ENCODE data around the gene WNT11. TPM values are rescaled to one million over a fixed set of nuclear protein-coding genes. Genes with fewer than 3 reads are reported as not detected.

The WNT11 gene
- total RNA-seq, 1 experiment from 2014 or later: 0.08 TPM

DNA sequence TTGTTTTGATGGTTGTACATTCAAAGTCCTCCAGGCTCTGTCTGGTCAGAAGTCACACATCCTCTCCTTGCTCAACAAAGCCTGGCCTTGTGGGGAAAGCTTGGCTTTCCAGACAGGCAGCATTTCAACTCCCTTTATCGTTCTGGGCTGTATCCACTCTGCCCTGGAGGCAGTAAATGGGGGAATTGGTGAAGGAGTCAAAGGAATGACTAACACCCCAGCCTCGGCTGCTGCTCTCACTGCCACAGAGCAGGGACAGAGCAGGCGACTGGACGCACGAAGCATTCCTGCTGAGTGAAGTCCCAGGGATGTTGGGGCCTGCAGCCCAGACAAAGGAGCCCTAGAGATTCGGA, 52.8 kb downstream of the WNT11 start:
- in situ Hi-C loops (cut with HindIII; ENCODE audit: low pct_unique_long_range_greater_than_20kb, low sequenced_read_pairs): no loop called here
- DNase-seq (ENCODE audit: low read depth, low spot score): peak; percentile 75

DNA sequence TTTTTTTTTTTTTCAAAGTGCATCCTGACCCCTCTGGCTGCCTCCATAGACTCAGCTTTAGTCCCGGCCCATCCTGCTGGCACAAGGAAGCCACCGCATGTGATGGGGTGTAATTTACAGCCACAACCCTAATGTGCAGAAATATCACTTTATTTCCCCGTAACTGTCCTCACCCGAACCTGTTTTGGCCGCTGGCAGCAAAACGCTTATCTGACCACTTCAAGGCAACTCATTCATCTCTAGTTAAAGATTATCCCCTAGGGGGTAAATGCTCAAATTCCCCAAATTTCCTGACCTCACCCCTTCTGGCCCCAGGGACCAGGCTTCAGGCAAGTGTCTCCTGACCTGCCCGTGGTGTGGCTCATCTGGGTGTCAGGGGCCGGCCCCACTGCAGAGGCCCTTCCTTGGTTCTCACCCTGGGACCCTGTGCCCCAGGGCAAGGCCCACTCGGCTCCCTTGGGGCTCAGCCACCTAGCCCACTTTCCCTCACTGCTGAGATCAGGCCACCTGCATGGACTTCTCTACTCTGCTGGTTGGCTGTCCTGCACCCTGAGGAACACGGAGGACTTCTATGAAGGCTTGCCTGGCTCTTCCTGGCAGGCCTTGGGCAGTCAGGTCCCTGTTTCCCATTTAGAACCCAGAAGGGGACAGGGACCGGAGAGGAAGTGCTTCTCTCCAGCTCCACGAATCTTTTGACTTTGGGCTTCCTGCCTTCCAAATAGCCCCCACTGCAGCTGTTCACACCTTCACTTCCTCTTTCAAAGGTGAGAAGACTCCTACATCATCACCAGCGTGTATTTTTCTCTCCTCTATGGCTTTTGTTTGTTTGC, 53.3 kb downstream of the WNT11 start:
- DNase-seq (ENCODE audit: low read depth, low spot score): no peak
- in situ Hi-C loops (cut with HindIII; ENCODE audit: low pct_unique_long_range_greater_than_20kb, low sequenced_read_pairs): no loop called here

DNA sequence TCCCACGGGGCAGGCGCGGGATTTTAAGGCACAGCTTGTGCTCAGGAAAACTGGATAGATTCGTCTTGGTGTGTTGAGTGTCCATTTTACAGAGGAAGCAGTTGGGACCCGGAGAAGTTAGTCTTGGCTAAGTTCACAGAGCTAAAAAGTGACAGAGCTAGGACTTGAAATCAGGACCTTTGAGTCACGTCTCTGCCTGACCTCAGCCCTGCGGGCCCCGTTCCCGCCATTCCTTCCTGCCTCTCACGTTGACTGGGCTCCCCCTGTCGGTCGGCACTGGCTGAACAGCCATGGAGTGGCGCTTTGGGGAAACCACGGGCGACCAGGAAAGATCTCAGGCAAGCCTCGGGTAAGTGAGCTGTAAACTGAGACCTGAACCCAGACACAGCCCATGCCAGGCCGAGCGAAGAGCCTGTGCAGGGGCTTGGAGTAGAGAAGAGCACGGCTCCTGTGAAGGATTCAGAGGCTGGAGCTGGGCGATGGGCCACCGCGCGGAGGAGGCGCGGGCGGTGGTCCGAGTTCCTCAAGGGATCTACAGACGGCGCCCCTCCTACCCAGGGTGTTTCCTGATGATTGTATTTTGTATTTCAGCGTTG, 54.1 kb downstream of the WNT11 start:
- in situ Hi-C loops (cut with HindIII; ENCODE audit: low pct_unique_long_range_greater_than_20kb, low sequenced_read_pairs): no loop called here

DNA sequence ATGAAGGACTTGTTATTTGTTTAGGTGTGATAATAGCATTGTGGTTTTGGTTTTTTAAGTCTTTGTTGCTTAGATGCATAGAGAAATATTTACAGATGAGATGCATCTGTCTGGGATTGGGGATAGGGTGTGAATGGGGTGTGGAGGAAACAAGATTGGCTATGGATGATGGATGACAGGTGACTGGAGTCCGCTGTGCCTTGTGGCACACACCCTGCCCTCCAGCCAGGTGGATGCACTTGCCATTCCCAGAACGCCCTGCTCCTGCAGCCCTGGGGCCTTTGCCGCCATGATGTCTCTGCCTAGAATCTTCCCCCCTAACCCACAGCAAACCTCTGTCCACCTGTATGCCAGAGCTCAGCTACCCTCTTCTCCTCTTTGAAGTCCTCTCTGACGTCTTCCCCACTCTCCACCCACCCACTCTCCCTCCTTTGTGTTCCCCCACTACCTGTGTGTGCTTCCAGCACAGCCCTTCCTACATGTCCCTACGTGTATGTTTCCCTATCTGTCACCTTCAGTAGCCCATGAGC, 54.7 kb downstream of the WNT11 start:
- no peak for DNase-seq (ENCODE audit: low read depth, low spot score)
- in situ Hi-C loops (cut with HindIII; ENCODE audit: low pct_unique_long_range_greater_than_20kb, low sequenced_read_pairs): no loop called here

More for the DNA sequence above, 54.1 kb downstream of the WNT11 start:
- peak; percentile 78 for DNase-seq (ENCODE audit: low read depth, low spot score)

DNA sequence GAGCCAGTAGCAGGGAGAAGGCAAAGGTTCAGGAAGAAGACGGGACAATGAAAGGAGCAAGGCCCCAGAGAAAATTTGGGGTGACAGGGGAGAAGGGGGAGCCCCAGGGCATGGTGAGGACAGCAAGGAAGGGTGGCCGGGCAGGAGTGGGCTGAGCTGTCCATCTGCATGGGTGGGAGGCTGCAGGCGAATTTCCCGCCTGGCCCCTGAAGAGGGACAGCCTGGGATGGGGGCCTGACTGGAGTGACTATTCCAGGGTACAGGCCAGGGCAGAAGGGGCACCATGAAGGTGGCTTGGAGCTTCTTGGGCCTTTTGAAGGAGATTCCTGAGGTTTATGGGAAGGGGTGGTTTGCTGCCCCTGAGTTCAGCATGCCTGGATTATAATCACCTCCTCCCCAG, 56.2 kb downstream of the WNT11 start:
- in situ Hi-C loops (cut with HindIII; ENCODE audit: low pct_unique_long_range_greater_than_20kb, low sequenced_read_pairs): no loop called here
- DNase-seq (ENCODE audit: low read depth, low spot score): no peak

DNA sequence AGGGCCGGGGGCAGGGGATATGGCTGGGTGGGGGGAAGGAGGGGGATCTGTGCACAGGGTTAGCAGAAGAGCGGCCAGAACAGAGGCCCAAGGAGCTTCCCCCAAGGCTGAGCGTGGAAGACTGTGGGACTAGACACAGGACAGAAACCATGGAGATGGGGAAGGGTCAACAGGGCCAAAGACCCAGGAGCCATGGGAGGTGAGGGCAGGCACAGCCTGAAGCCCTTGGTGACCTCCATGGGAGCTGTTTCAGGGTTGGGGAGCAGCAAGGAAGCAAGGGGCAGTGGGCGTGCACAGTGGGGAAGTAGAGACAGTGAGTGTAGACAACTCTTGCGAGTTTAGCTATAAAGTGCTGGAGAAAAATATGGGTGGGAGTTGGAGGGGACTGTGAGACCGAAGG, 56.6 kb downstream of the WNT11 start:
- no peak for DNase-seq (ENCODE audit: low read depth, low spot score)
- in situ Hi-C loops (cut with HindIII; ENCODE audit: low pct_unique_long_range_greater_than_20kb, low sequenced_read_pairs): no loop called here

DNA sequence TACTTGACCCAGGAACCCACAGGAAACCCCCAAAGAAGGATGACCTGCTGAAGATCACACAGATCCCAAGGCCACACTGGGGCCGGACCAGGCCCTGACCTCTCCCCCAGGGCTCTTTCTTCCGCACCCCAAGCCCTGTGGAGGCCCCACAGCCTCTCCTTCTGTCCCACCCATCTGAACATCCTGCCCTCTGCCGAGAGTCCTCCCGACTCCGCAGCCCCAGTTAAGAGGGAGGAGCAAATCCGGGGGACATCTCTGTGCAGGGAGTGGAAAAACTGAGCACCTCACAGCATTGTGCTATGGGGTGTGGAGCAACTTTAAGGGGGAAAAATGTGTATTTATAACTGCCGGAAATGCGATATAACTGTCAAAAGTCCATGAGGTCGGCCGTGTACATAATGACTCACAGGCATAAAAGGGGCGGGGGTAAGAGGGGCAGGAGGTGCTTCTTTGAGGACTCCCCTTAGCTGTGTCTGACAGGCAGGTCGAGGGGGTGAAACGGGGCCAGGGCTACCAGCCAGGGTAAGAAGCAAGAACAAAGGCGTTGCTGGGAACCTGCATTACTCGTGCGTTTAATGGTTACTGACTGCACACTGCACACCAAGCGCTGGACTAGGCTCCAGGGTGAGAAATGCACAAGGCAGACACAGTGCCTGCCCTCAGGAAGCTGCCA, 57.2 kb downstream of the WNT11 start:
- in situ Hi-C loops (cut with HindIII; ENCODE audit: low pct_unique_long_range_greater_than_20kb, low sequenced_read_pairs): no loop called here
- no peak for DNase-seq (ENCODE audit: low read depth, low spot score)

DNA sequence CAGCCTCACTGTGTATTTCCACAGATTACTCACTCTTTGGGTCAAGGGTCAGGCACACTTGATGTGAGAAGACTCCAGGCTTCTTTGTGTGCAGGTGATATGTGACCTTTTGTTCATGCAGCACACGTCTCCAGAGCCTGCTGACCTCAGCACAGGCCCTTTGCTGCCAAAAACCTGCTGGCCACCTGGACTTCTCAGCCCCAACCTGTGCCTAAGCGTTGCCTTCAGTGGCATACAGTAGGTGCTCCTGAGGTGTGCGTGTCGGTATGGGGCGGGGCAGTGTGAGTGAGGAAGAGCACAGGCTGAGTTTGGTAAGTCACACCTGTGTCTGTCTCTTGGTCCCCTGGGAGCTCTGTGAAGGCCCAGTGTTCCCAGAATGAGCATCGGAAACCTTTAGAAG, 58.1 kb downstream of the WNT11 start:
- DNase-seq (ENCODE audit: low read depth, low spot score): no peak
- in situ Hi-C loops (cut with HindIII; ENCODE audit: low pct_unique_long_range_greater_than_20kb, low sequenced_read_pairs): no loop called here

DNA sequence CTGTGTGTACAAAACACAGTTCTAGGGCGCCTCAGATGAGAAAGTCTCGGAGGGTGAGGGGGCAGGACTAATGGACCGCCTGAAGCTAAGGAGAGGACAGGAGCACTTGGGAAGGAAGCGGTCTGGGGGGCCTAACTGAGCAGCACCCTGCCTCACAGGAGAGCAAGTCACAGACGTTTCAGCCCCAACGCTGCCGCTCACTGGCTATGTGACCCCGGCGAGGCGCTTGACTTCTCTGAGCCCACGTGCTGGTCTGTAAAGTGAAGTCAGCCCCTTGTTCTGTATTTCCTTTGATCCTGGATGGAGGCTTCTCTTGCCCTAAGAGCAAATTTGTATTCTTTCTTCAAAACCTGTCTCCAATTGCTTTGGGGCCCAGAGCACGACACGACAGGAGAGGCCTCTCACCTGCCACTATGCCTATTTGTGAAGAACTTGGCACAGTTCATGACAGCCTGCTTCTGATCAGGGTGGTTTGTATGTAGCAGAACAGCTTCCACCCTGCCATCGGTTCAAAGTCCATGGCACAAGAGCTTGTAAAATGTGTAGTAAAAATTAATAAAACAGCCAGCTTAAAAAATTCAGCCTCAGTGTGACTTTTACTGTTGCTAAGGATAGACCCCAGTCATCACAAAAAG, 59.1 kb downstream of the WNT11 start:
- in situ Hi-C loops (cut with HindIII; ENCODE audit: low pct_unique_long_range_greater_than_20kb, low sequenced_read_pairs): no loop called here
- no peak for DNase-seq (ENCODE audit: low read depth, low spot score)

DNA sequence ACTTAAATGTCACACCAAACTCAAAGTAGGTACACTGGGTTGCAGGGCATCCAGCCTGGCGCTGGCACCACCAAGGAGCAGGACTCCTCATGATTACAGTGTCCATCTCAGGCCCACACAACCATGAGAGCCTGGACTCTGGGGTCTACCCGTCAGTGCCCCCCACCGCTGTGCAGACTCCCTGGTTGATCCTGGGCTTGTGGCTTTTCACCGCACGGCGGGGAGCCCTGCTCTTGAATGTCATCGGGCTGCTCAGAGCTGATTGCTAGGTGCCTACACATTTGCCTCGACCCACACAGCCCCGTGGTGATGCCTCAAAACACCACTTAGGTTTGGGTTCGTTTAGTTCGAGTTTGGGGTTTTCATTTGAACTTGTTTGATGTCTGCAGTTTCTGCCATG, 63.0 kb downstream of the WNT11 start:
- no peak for DNase-seq (ENCODE audit: low read depth, low spot score)
- in situ Hi-C loops (cut with HindIII; ENCODE audit: low pct_unique_long_range_greater_than_20kb, low sequenced_read_pairs): no loop called here

DNA sequence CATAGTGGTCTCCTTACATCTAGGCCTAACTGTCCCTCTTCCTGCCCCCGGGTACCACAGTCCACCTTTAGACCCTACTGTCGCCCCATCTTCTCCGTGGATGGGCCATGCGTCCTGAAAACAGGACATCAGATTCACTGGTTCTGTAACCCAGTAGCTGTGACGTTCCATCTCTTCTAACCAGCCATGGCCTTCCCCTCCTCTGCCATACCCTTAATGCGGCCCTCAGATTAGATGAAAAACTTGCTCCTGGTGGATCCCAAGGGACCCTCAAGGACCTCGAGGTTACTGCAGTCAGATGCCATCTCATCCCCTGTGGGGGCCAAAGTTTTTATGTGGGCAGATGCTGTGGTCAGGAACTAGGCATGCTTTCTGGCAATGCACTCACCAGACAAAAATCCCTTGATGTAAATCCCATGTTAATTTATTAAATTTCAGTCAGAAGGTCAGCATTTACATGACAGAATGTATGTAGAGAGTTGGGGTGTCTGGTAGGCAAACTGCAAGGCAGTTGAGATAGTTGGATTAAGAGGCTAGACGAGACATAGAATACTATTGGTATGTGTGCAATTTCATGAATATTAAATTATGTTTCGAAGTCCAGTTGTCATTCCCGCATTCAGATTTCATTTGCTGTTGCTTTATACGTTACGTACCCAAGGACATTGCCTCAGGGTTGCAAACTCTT, 64.3 kb downstream of the WNT11 start:
- in situ Hi-C loops (cut with HindIII; ENCODE audit: low pct_unique_long_range_greater_than_20kb, low sequenced_read_pairs): no loop called here

DNA sequence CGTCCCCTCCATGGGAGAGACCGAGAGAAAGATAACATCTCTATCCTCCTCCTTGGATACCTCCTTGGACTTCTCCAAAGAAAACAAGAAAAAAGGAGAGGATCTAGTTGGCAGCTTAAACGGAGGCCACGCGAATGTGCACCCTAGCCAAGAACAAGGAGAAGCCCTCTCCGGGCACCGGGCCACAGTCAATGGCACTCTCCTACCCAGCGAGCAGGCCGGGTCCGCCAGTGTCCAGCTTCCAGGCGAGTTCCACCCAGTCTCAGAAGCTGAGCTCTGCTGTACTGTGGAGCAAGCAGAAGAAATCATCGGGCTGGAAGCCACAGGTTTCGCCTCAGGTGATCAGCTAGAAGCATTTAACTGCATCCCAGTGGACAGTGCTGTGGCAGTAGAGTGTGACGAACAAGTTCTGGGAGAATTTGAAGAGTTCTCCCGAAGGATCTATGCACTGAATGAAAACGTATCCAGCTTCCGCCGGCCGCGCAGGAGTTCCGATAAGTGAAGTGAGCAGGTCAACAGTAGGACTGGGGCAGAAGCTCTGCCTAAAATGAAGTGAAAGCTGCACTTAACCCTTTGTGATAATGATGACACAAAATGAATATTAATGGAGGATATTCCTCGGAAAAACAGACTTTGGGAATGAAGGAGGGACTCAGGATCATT, 65.3 kb downstream of the WNT11 start:
- in situ Hi-C loops (cut with HindIII; ENCODE audit: low pct_unique_long_range_greater_than_20kb, low sequenced_read_pairs): no loop called here

More for the DNA sequence above, 64.3 kb downstream of the WNT11 start:
- DNase-seq (ENCODE audit: low read depth, low spot score): no peak

DNA sequence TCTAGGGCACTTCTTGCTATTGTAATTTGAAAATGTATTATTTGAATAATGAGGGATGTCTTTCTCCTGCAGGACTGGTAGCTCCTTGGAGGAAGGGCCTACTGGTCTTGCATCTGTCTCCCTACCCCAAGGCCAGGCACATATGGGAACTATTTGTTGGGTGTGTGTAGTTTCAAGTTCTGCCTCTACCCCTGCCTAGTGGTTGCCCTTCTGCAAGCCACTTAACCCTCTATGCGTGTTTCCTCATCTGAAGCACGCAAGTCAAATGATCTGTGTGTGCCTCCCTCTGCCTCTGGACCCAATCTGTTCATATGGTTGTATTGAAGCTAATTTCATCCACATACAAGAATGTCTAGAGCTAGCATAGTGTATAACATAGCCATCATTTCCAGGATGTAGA, 67.0 kb downstream of the WNT11 start:
- no peak for DNase-seq (ENCODE audit: low read depth, low spot score)
- in situ Hi-C loops (cut with HindIII; ENCODE audit: low pct_unique_long_range_greater_than_20kb, low sequenced_read_pairs): no loop called here

More for the DNA sequence above, 65.3 kb downstream of the WNT11 start:
- no peak for DNase-seq (ENCODE audit: low read depth, low spot score)

Other genes with a start within 250 kb of the WNT11 start
- 30.2 and 30.5 TPM in 2 replicates for gene THAP12, start 174.6 kb upstream of the WNT11 start, total RNA-seq (2014; rRNA removed; shearing (Covaris generic))
- gene GVQW3, start 174.8 kb upstream of the WNT11 start, total RNA-seq (2014; rRNA removed; shearing (Covaris generic)): 1.3 and 1.6 TPM in 2 replicates
- gene EMSY, start 238.5 kb upstream of the WNT11 start, total RNA-seq (2014; rRNA removed; shearing (Covaris generic)): 8.3 and 11.2 TPM in 2 replicates